Coronary artery (tissue), 2 donors: ENCODE results near the gene CCDC28B.

Experiments
- DNase-seq: peaks from one replicate; pipeline ENCODE4 v3.0.0-alpha.2; 2017; ENCODE audit warnings: low spot score
- H3K27ac ChIP-seq, 2 donors: fragments of 200-600 bp; sonication (generic); one replicate each; pipeline ENCODE4 v1.5.1; 2016 to 2019
- H3K4me3 ChIP-seq: fragments of 200-600 bp; sonication (generic); 2 replicates; pipeline ENCODE4 v1.5.1; 2016; ENCODE audit warnings: mild to moderate bottlenecking, moderate library complexity
- TF ChIP-seq, protein P1 (sequence below): fragments of 200-600 bp; sonication (generic); IDR thresholded peaks from one replicate; pipeline ENCODE4 v1.5.1; 2019; ENCODE audit warnings: antibody characterized with exemption

The CCDC28B gene

DNA sequence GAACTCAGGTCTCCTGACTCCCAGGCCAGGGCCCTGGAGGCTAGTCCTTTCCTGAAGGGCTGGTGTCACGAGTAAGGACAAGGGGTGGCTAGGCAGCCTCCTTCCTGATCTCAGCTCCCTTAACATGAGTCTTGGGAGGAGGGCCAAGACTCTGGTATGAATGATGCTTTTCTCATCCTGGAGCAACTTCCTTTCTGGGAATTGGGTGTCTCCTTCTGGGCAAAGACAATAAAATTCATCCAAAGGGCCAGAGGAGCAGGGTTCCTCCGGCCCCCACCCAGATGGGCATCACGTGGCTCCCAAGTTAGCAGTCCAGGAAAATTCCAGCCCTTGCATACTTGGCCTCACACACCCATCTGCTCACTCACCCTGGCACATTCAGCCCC, 46.5 kb downstream of the CCDC28B start, which contains the start of gene FAM167B:
Gene FAM167B, plus strand, starts transcription at position 335 of the 386 bp plus-strand sequence. CDS start 200 bp downstream, outside the sequence.
- TF ChIP-seq, protein P1, sequence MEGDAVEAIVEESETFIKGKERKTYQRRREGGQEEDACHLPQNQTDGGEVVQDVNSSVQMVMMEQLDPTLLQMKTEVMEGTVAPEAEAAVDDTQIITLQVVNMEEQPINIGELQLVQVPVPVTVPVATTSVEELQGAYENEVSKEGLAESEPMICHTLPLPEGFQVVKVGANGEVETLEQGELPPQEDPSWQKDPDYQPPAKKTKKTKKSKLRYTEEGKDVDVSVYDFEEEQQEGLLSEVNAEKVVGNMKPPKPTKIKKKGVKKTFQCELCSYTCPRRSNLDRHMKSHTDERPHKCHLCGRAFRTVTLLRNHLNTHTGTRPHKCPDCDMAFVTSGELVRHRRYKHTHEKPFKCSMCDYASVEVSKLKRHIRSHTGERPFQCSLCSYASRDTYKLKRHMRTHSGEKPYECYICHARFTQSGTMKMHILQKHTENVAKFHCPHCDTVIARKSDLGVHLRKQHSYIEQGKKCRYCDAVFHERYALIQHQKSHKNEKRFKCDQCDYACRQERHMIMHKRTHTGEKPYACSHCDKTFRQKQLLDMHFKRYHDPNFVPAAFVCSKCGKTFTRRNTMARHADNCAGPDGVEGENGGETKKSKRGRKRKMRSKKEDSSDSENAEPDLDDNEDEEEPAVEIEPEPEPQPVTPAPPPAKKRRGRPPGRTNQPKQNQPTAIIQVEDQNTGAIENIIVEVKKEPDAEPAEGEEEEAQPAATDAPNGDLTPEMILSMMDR = no peak

DNA sequence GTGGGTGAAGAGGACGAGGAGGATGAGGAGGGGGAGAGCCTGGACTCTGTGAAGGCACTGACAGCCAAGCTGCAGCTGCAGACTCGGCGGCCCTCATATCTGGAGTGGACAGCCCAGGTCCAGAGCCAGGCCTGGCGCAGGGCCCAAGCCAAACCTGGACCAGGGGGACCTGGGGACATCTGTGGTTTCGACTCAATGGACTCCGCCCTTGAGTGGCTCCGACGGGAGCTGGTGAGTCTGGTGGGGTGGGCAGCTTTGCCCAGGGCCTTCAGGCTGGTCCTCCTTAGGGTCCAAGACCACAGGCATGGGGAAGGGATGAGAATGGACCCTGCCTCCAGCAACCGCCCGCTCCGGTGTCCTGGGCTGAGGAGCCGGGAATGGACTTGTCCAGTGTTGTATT, 47.1 kb downstream of the CCDC28B start:
- TF ChIP-seq, protein P1 = no peak
- DNase-seq = no peak

More for the DNA sequence above, 46.5 kb downstream of the CCDC28B start, which contains the start of gene FAM167B:
- H3K27ac ChIP-seq = peak within 1 kb of the TSS; percentile 18 to 73
- no peak for DNase-seq
- H3K4me3 ChIP-seq = no peak within 1 kb of the TSS

DNA sequence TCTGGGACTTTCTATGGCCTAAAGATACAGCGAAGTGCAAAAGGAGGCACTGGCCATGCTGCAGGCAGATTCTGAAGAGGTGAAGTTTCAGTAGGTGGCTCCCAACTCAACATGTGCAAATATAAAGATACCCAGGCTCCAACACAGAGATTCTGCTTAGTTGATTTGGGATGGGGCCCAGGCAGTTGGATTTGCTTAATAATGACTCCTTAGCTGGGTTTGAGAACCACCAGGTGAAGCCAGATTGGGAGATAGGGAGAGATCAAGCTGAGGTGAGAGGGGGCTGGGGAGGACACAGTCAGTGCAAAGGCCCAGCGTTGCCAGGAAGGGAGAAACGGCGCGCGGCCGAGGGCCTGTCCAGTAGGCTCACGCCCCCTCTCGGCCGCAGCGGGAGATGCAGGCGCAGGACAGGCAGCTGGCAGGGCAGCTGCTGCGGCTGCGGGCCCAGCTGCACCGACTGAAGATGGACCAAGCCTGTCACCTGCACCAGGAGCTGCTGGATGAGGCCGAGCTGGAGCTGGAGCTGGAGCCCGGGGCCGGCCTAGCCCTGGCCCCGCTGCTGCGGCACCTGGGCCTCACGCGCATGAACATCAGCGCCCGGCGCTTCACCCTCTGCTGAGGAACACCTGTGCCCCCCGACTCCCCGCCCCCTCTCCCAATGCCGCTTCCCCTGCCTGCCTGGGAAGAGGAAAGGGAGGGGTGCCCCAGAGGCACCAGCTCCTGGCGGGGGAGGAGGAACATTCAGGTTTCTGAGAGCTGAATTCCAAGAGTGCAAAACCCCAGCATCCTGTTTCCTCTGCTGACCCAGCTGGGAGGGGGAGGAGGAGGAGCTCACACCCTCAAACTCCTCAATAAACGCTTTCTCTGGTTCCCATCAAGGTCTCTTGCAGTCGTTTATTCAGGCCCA, 47.8 kb downstream of the CCDC28B start:
- H3K4me3 ChIP-seq = peak overlapping the region; percentile 52
- DNase-seq = peak; percentile 80
- TF ChIP-seq, protein P1 = peak; percentile 86
- H3K27ac ChIP-seq = peak overlapping the region; percentile 18 to 73

More for the DNA sequence above, 47.1 kb downstream of the CCDC28B start:
- H3K27ac ChIP-seq = peak overlapping the region; percentile 18 to 73
- no peak overlapping the region for H3K4me3 ChIP-seq

DNA sequence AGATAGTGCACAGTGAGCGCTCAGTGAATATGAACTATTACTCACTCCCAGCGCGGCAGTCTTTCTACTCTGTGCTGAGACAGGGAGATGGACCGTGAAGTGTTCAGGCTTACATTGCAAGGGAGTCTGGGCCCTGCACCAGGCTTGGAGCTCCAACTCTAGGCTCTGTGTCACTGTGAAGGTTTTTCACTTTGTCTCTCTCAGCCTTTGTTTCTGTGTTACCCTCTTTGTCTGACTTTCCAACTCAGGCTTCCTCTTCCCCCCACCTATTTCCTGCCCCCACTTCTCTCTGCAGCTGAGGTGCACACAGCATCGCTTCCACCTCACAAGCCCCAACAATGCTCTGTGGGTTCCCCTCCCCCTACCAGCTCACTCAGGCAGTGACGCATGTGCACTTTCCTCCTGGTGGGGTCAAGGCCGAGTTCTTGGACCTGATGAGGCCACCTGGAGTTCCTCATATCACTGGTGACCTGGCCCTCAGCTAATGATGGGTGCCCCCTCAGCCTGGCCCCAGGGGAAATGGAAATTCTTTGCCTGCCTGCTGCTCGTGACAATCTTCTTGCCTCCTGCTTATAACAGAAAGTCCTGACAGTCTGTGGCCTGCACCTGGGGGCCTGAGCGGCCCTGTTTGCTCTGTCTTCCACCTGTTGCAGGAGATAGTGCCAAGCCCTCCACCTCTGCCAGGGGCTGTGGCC, 49.6 kb downstream of the CCDC28B start:
- H3K4me3 ChIP-seq = no peak overlapping the region
- peak overlapping the region in 1 of 2 donors; percentile 64 for H3K27ac ChIP-seq
- DNase-seq = no peak
- TF ChIP-seq, protein P1 = no peak

DNA sequence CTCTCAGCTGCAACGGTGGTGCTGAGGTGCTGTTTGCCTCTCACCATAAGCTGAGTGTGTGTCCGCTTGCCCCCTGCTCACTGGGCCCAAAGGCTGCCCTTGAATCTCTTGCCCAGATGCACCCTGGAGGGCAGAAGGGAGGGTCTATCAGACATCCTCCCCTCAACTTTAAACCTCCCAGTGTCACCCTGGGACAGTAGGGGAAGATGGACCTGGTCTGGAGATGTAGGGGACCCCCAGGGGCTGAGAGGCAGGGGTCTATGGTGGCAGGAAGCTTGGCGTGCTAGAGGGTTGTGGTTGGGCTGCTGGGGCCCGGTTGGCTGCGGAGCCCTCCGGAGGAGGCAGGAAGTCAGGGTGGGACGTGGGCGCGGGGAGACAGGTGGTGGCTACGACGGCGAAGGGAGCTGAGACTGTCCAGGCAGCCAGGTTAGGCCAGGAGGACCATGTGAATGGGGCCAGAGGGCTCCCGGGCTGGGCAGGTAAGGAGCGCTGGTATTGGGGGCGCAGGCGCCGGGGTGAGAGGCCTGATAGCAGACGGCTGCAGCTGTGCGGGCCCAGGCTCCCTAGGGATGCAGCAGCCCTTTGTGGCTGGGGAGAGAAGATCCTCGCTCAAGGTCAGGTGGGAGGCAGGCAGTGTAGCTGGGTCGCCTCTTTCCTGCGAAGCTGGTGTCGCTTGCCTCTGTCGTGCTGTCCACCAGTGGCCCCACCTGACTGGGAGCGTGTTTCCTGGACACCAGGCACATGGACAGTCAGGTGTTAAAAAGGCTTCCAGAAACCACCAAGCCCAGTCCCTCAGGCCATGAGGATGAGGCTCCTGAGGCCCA, 50.7 kb downstream of the CCDC28B start, which contains the start of gene LCK:
Gene LCK, plus strand, starts transcription at position 373 of the 824 bp plus-strand sequence. CDS start 23,065 bp downstream, outside the sequence.
- no peak within 1 kb of the TSS for H3K4me3 ChIP-seq

More for the DNA sequence above, 50.7 kb downstream of the CCDC28B start, which contains the start of gene LCK:
- DNase-seq = no peak
- H3K27ac ChIP-seq = peak within 1 kb of the TSS in 1 of 2 donors; percentile 64
- TF ChIP-seq, protein P1 = no peak
